Neutrophil (primary cell): ENCODE results near the gene IFRD1.
A peak's percentile ranks its signal among the peaks of the same experiment; 100 is the strongest.

Source experiments
- H3K27ac ChIP-seq: fragments of 200-600 bp; sonication (generic); 2 replicates; pipeline ENCODE4 v1.5.1; 2016; ENCODE audit warnings: mild to moderate bottlenecking, moderate library complexity
- H3K27me3 ChIP-seq: fragments of 200-600 bp; sonication (generic); 2 replicates; pipeline ENCODE4 v1.6.0; 2016; ENCODE audit warnings: mild to moderate bottlenecking
- H3K36me3 ChIP-seq: fragments of 200-600 bp; sonication (generic); 2 replicates; pipeline ENCODE4 v1.5.1; 2017
- H3K4me1 ChIP-seq, 2 experiments: fragments of 200-600 bp in 1 of 2; sonication (generic) in 1 of 2; 1 replicate in 1 of 2; 2 replicates in 1 of 2; pipeline versions ENCODE4 v1.5.1 to v1.6.1; 2013 to 2016; ENCODE audit warnings: low read depth in 1 of 2, low read length in 1 of 2, mild to moderate bottlenecking in 1 of 2, moderate library complexity in 1 of 2; ENCODE audit not compliant: control insufficient read depth in 1 of 2, insufficient read depth in 1 of 2
- H3K4me3 ChIP-seq, 2 experiments: fragments of 200-600 bp in 1 of 2; sonication (generic) in 1 of 2; 1 replicate in 1 of 2; 2 replicates in 1 of 2; pipeline ENCODE4 v1.5.1; 2013 to 2016; ENCODE audit warnings: low read depth in 1 of 2, low read length in 1 of 2, mild to moderate bottlenecking in 1 of 2, moderate library complexity in 1 of 2
- H3K9me3 ChIP-seq: fragments of 200-600 bp; sonication (generic); 2 replicates; pipeline ENCODE4 v1.5.1; 2016
- CTCF ChIP-seq: fragments of 200-600 bp; sonication (generic); IDR thresholded peaks from 2 replicates; pipeline ENCODE4 v1.5.1; 2016; ENCODE audit warnings: antibody characterized with exemption

Gene IFRD1

GRCh38 chr7:112421666-112422486 lies 28.4 kb upstream of the IFRD1 start:
- peak overlapping the region; percentile 50 to 59 for H3K4me3 ChIP-seq
- peak overlapping the region; percentile 97 for H3K27ac ChIP-seq
- no peaks in the 10 kb centered on the region for H3K36me3 ChIP-seq
- peaks cover 62 to 63% of the 10 kb centered on the region in 2 experiments for H3K4me1 ChIP-seq
- H3K27me3 ChIP-seq = no peaks in the 10 kb centered on the region
- peak; percentile 54 for TF ChIP-seq CTCF
- no peaks in the 10 kb centered on the region for H3K9me3 ChIP-seq

- no peaks in the 10 kb centered on the region for H3K27me3 ChIP-seq
- H3K4me1 ChIP-seq = peaks cover 62 to 67% of the 10 kb centered on the region in 2 experiments
- H3K4me3 ChIP-seq = peak overlapping the region; percentile 50 to 59
- H3K9me3 ChIP-seq = no peaks in the 10 kb centered on the region
- H3K36me3 ChIP-seq = no peaks in the 10 kb centered on the region
- no peak for TF ChIP-seq CTCF
- peak overlapping the region; percentile 97 for H3K27ac ChIP-seq
Measured at GRCh38 chr7:112422842-112423496, 27.3 kb upstream of the IFRD1 start.

GRCh38 chr7:112423987-112424386 lies 26.3 kb upstream of the IFRD1 start:
- no peaks in the 10 kb centered on the region for H3K9me3 ChIP-seq
- H3K4me1 ChIP-seq = peaks cover 70 to 75% of the 10 kb centered on the region in 2 experiments
- no peak for TF ChIP-seq CTCF
- peak overlapping the region; percentile 97 for H3K27ac ChIP-seq
- H3K36me3 ChIP-seq = no peaks in the 10 kb centered on the region
- H3K4me3 ChIP-seq = peak overlapping the region; percentile 50 to 59
- H3K27me3 ChIP-seq = no peaks in the 10 kb centered on the region

DNA sequence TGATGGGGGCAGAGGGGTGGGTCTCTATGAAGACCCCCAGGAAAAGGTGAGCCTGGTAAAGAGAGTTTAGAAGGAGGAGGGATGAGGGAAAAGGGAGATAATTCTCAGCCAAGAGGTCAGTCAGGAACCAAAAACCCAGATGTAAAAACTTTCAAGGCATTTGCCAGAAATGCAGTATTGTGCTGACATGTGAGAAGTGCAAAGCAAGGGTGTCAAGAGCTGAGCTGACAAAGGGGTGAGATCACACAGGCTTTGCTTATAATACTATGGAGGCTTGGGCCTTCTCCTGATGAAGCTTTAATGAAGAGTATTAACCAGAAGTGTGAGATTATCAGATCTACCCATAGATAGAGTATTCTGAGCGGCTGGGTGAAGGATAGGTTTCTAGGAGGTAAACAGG lies 22.3 kb upstream of the IFRD1 start:
- H3K4me1 ChIP-seq = peaks cover 43 to 62% of the 10 kb centered on the region in 2 experiments
- no peak for TF ChIP-seq CTCF
- H3K36me3 ChIP-seq = no peaks in the 10 kb centered on the region
- H3K27me3 ChIP-seq = no peaks in the 10 kb centered on the region
- H3K9me3 ChIP-seq = no peaks in the 10 kb centered on the region
- no peak overlapping the region for H3K4me3 ChIP-seq
- peak overlapping the region; percentile 17 for H3K27ac ChIP-seq

- no peaks in the 10 kb centered on the region for H3K9me3 ChIP-seq
- H3K36me3 ChIP-seq = no peaks in the 10 kb centered on the region
- TF ChIP-seq CTCF = no peak
- H3K27ac ChIP-seq = no peak overlapping the region
- peaks cover 41 to 62% of the 10 kb centered on the region in 2 experiments for H3K4me1 ChIP-seq
- H3K4me3 ChIP-seq = no peak overlapping the region
- no peaks in the 10 kb centered on the region for H3K27me3 ChIP-seq
Measured at GRCh38 chr7:112428715-112429114, 21.5 kb upstream of the IFRD1 start.
